K562 (cell line): Measurements from ENCODE around the gene MACF1. TPM values are rescaled to one million over a fixed set of nuclear protein-coding genes. Genes with fewer than 3 reads are reported as not detected.

Experiments used
- ATAC-seq: fragments of 200-7000 bp; cut with Tn5 transposase; 3 replicates; pipeline ENCODE4 v1.9.1; 2020; ENCODE audit warnings: moderate library complexity
- BruUV-seq: library from RNA; stranded (reverse); fragments of 400-500 nt; replicated peaks from 2 replicates; lab custom pipeline; 2021; lab: Mats Ljungman, UMichigan
- CTCF ChIA-PET: fragments of 300-600 bp; formaldehyde crosslinking; extraction: SDS; loops from one replicate; lab custom pipeline; 2021; ENCODE audit warnings: low intra/inter-chr PET ratio; lab: Yijun Ruan, JAX
- POLR2A ChIA-PET: fragments of 300-600, 350-650 bp; sonication (Branson Sonifier 250); formaldehyde crosslinking; extraction: SDS; loops from one replicate; lab custom pipeline; 2021; ENCODE audit warnings: antibody characterized with exemption, inconsistent platforms; lab: Yijun Ruan, JAX
- DNase-seq, 4 experiments: peaks; one replicate each; pipeline versions ENCODE4 v3.0.0 to v3.0.0-alpha.2; 2011 to 2018; ENCODE audit warnings: low spot score in 3 of 4, mixed read lengths in 3 of 4; ENCODE audit errors: extremely low read depth in 1 of 4
- FAIRE-seq: peaks from 2 replicates; lab custom pipeline; 2011; peaks lifted over from hg19 to GRCh38; lab: Jason Lieb, UNC
- H2AFZ ChIP-seq: 2 replicates; pipeline ENCODE4 v1.6.0; 2011; ENCODE audit warnings: low read depth, low read length, control low read depth, inconsistent platforms
- H3K27ac ChIP-seq: fragments of 200-600 bp; 3 replicates; pipeline ENCODE4 v1.8.0; 2011; ENCODE audit warnings: low read depth, mild to moderate bottlenecking, control low read depth, inconsistent platforms, low read length, moderate library complexity, mixed read lengths; ENCODE audit errors: extremely low read depth
- H3K27me3 ChIP-seq, 2 experiments: fragments of 300-600 bp in 1 of 2; 2 replicates in 1 of 2; 3 replicates in 1 of 2; pipeline versions ENCODE4 v1.6.0 to v1.8.0; 2011; ENCODE audit warnings: inconsistent platforms in 2 of 2, low read length in 2 of 2, mild to moderate bottlenecking in 1 of 2, mixed read lengths in 1 of 2, moderate library complexity in 1 of 2; ENCODE audit not compliant: control insufficient read depth in 2 of 2, insufficient read depth in 2 of 2
- H3K36me3 ChIP-seq: fragments of 300-600 bp; 3 replicates; pipeline ENCODE4 v1.8.0; 2011; ENCODE audit warnings: mild to moderate bottlenecking, low read length, inconsistent platforms; ENCODE audit not compliant: control insufficient read depth, insufficient read depth
- H3K4me1 ChIP-seq, 2 experiments: fragments of 200-600 bp in 1 of 2; replicated peaks in 1 of 2; 2 replicates in 1 of 2; 3 replicates in 1 of 2; pipeline versions ENCODE4 v1.5.1 to v1.8.0; 2011; ENCODE audit warnings: inconsistent platforms in 2 of 2, low read length in 2 of 2, mild to moderate bottlenecking in 1 of 2, mixed read lengths in 1 of 2, moderate library complexity in 1 of 2; ENCODE audit not compliant: control insufficient read depth in 2 of 2, insufficient read depth in 2 of 2
- H3K4me2 ChIP-seq: 2 replicates; pipeline ENCODE4 v1.6.1; 2011; ENCODE audit warnings: low read length, control low read depth, inconsistent platforms, mixed read lengths; ENCODE audit not compliant: insufficient read depth
- H3K4me3 ChIP-seq: fragments of 200-600 bp; sonication (generic), shearing (Covaris generic); 2 replicates; pipeline ENCODE4 v1.5.1; 2016; ENCODE audit warnings: control low read depth, inconsistent platforms
- H3K79me2 ChIP-seq: fragments of 200-600 bp; 3 replicates; pipeline ENCODE4 v1.8.0; 2011; ENCODE audit warnings: low read length, inconsistent platforms; ENCODE audit not compliant: control insufficient read depth, insufficient read depth
- H3K9ac ChIP-seq, 2 experiments: 2 replicates each; pipeline versions ENCODE4 v1.6.0 to v1.6.1; 2011; ENCODE audit warnings: low read depth in 2 of 2, low read length in 2 of 2, control low read depth in 1 of 2, inconsistent platforms in 1 of 2, mild to moderate bottlenecking in 1 of 2, mixed read lengths in 1 of 2; ENCODE audit not compliant: insufficient read depth in 1 of 2
- H3K9me1 ChIP-seq: one replicate; pipeline ENCODE4 v1.6.0; 2011; ENCODE audit warnings: inconsistent platforms, mild to moderate bottlenecking, low read length, moderate library complexity; ENCODE audit not compliant: control insufficient read depth, insufficient read depth
- H3K9me3 ChIP-seq: replicated peaks from 2 replicates; pipeline ENCODE4 v1.5.1; 2011; ENCODE audit warnings: low read depth, low read length, inconsistent platforms; ENCODE audit not compliant: control insufficient read depth, insufficient read depth
- H4K20me1 ChIP-seq: replicated peaks from 2 replicates; pipeline ENCODE4 v1.6.1; 2011; ENCODE audit warnings: low read length, inconsistent platforms, mixed read lengths; ENCODE audit not compliant: control insufficient read depth, insufficient read depth
- HBP1 ChIP-seq: fragments of 450-650 bp; formaldehyde crosslinking; IDR thresholded peaks from 2 replicates; pipeline ENCODE4 v1.4.0; 2022; ENCODE audit warnings: missing genetic modification characterization
- KLF6 ChIP-seq: fragments of 250-450 bp; sonication (Bioruptor Pico); IDR thresholded peaks from 2 replicates; pipeline ENCODE4 v1.4.0; 2020; ENCODE audit warnings: mild to moderate bottlenecking, moderate library complexity, borderline replicate concordance
- MEIS2 ChIP-seq: fragments of 450-650 bp; IDR thresholded peaks from 2 replicates; pipeline ENCODE4 v1.6.1; 2014; ENCODE audit warnings: mild to moderate bottlenecking; ENCODE audit not compliant: partially characterized antibody
- PTTG1 ChIP-seq: fragments of 450-650 bp; IDR thresholded peaks from 2 replicates; pipeline ENCODE4 v1.6.1; 2016; ENCODE audit warnings: low read depth, mild to moderate bottlenecking, missing genetic modification characterization, missing compliant biosample characterization
- TFAP4 ChIP-seq: sonication (generic); formaldehyde crosslinking; IDR thresholded peaks from 2 replicates; pipeline ENCODE4 v1.8.0; 2022; ENCODE audit warnings: missing genetic modification reagents, mild to moderate bottlenecking, moderate library complexity, borderline replicate concordance
- ZBTB11 ChIP-seq, 3 experiments: fragments of 200-800 bp in 1 of 3; fragments of 250-450 bp in 1 of 3; fragments of 450-650 bp in 1 of 3; sonication (Bioruptor Pico) in 1 of 3; sonication (Bioruptor generic) in 1 of 3; formaldehyde crosslinking in 1 of 3; IDR thresholded peaks; 2 replicates each; pipeline versions ENCODE4 v1.6.1 to v1.8.0; 2016 to 2022; ENCODE audit warnings: mild to moderate bottlenecking in 2 of 3, missing genetic modification characterization in 2 of 3, missing compliant biosample characterization in 1 of 3, moderate library complexity in 1 of 3
- ZNF592 ChIP-seq: fragments of 450-650 bp; IDR thresholded peaks from 2 replicates; pipeline ENCODE4 v1.6.1; 2017; ENCODE audit warnings: antibody characterized with exemption, mild to moderate bottlenecking
- WGBS: fragments of 100-300 bp; shearing (Covaris generic); methylation state at CpG from one replicate; pipeline ENCODE4 v1.1.6; 2016; ENCODE audit warnings: low coverage, mixed read lengths; ENCODE audit not compliant: insufficient coverage; ENCODE audit errors: missing lambda C conversion rate; 5-methylcytosine and 5-hydroxymethylcytosine counted together
- in situ Hi-C: fragments of 300-500 bp; cut with MboI; formaldehyde crosslinking; loops from 4 replicates; pipeline ENCODE4 v1.15.0; 2018; ENCODE audit warnings: inconsistent platforms, mixed read lengths
- intact Hi-C: fragments of 100-400 bp; cut with micrococcal nuclease; formaldehyde crosslinking; loops from 2 replicates; pipeline ENCODE4 v1.14.2; 2022
- polyA plus RNA-seq, 8 experiments: library from polyadenylated mRNA; depleted of rRNA in 4 of 8; stranded (reverse) in 5 of 8; unstranded in 3 of 8; fragments of >200 nt; fragmentation: Nextera tagmentation in 2 of 8; fragmentation: Illumina TruSeq in 1 of 8; extraction: Ambion mirVana in 2 of 8; extraction: Trizol in 1 of 8; gene quantifications; 2 replicates each; pipeline versions ENCODE4 v1.2.1 to v1.2.3, GENCODE V29; 2011 to 2014; ENCODE audit warnings: inconsistent platforms in 1 of 8, missing spikeins in 1 of 8
- total RNA-seq, 7 experiments: library from RNA; depleted of rRNA in 6 of 7; stranded (reverse); fragments of >200 nt in 6 of 7; fragmentation: Illumina TruSeq in 2 of 7; extraction: Trizol in 2 of 7; gene quantifications; 2 replicates each; pipeline versions ENCODE4 v1.2.1 to v1.2.3, GENCODE V29; 2011 to 2021; ENCODE audit warnings: low replicate concordance in 1 of 7

MACF1 gene
- total and polyA plus RNA-seq, 9 of the 15 experiments (the other 6 are each of a cell fraction or from before 2014, with no cell fraction given): 13.2 to 232 (median 112) TPM

GRCh38 chr1:39398278-39399021 lies 194.0 kb downstream of the MACF1 start:
- ChIA-PET POLR2A (interaction anchor here (0.5 to 6.2 kb wide), 7 partner anchors 9 to 318 kb away, joined by 3 to 42 read pairs (median 4); no protein-coding TSS in a partner anchor), CTCF (no interaction called here)
- H3K4me3 ChIP-seq: no peak overlapping the region
- FAIRE-seq (peak; percentile 86), DNase-seq (peak; percentile 70 to 85 (median 76)), ATAC-seq (peak; percentile 90)
- intact Hi-C loops: no loop called here
- H2AFZ ChIP-seq: no peak overlapping the region
- in situ Hi-C loops: no loop called here
- BruUV-seq: no TSS peak
- peaks cover 19 to 54% of the 10 kb centered on the region in 2 experiments for H3K4me1 ChIP-seq
- H3K9ac ChIP-seq: peak overlapping the region in 1 of 2 experiments; percentile 26; a peak in 2 of 4 replicates
- 20% methylated on average over 6 of the region's 6 CpGs for WGBS
- peaks cover 3% of the 10 kb centered on the region for H3K9me1 ChIP-seq
- H3K79me2 ChIP-seq: peaks cover 45% of the 10 kb centered on the region
- no peaks in the 10 kb centered on the region for H3K9me3 ChIP-seq
- H3K27ac ChIP-seq: peak overlapping the region; percentile 70; the same call in 2 of the 3 replicates
- no peaks in the 10 kb centered on the region for H3K27me3 ChIP-seq
- peaks cover 5% of the 10 kb centered on the region; the same call in 2 of the 3 replicates for H3K36me3 ChIP-seq
- no peaks in the 10 kb centered on the region for H4K20me1 ChIP-seq
- peak overlapping the region; percentile 48 for H3K4me2 ChIP-seq
- TF ChIP-seq ZNF592 (peak; percentile 65), KLF6 (CRISPR knock-in tag) (peak; percentile 50; the same call in 1 of the 2 replicates), HBP1 (0 out of 2 replicates have a peak, but pooled peaks have one; percentile 30), PTTG1 (tag) (no peak), ZBTB11 (CRISPR knock-in tag; IDR thresholded peaks at IDR 0.05) (peak in 1 of 3 experiments; percentile 61; a peak in 1 of 6 replicates), TFAP4 (CRISPR knock-in tag) (peak; percentile 98), MEIS2 (peak; percentile 86)
